Endothelial cell of umbilical vein (primary cell): ENCODE measurements around the gene FBXL22. TPM values are rescaled to one million over a fixed set of nuclear protein-coding genes. Genes with fewer than 3 reads are reported as not detected.

Experiments used
- BruUV-seq: library from RNA; stranded (reverse); fragments of 400-500 nt; replicated peaks from 2 replicates; lab custom pipeline; 2021; lab: Mats Ljungman, UMichigan
- CTCF ChIA-PET: fragments of 300-600, 350-600 bp; sonication (Branson Sonifier 250); formaldehyde crosslinking; loops from one replicate; lab custom pipeline; 2021; ENCODE audit warnings: antibody characterized with exemption, inconsistent platforms; lab: Charles Lee
- POLR2A ChIA-PET: fragments of 300-600, 350-600 bp; sonication (Branson Sonifier 250); formaldehyde crosslinking; loops from one replicate; lab custom pipeline; 2021; ENCODE audit warnings: antibody characterized with exemption, inconsistent platforms; lab: Charles Lee
- DNase-seq: peaks from one replicate; pipeline ENCODE4 v3.0.0-alpha.2; 2011; ENCODE audit warnings: low read depth, low spot score
- FAIRE-seq: peaks from 2 replicates; lab custom pipeline; 2011; peaks lifted over from hg19 to GRCh38; lab: Jason Lieb, UNC
- H2AFZ ChIP-seq: 2 replicates; pipeline ENCODE4 v1.6.0; 2012; ENCODE audit warnings: low read depth, low read length, control low read depth, inconsistent platforms
- H3K27ac ChIP-seq: 2 replicates; pipeline ENCODE4 v1.5.1; 2011; ENCODE audit warnings: low read depth, mild to moderate bottlenecking, control low read depth, low read length, moderate library complexity; ENCODE audit not compliant: insufficient read depth
- H3K27me3 ChIP-seq, 2 experiments: 2 replicates each; pipeline versions ENCODE4 v1.6.0 to v1.6.1; 2011; ENCODE audit warnings: low read length in 2 of 2, mixed read lengths in 1 of 2; ENCODE audit not compliant: control insufficient read depth in 2 of 2, insufficient read depth in 2 of 2
- H3K36me3 ChIP-seq, 2 experiments: 2 replicates in 1 of 2; 3 replicates in 1 of 2; pipeline ENCODE4 v1.5.1; 2011; ENCODE audit warnings: low read length in 2 of 2, mild to moderate bottlenecking in 1 of 2, moderate library complexity in 1 of 2; ENCODE audit not compliant: control insufficient read depth in 2 of 2, insufficient read depth in 2 of 2; ENCODE audit errors: extremely low read depth in 1 of 2
- H3K4me1 ChIP-seq: 3 replicates; pipeline ENCODE4 v1.5.1; 2011; ENCODE audit warnings: mild to moderate bottlenecking, low read length; ENCODE audit not compliant: control insufficient read depth, insufficient read depth; ENCODE audit errors: extremely low read depth
- H3K4me2 ChIP-seq: 2 replicates; pipeline ENCODE4 v1.6.1; 2011; ENCODE audit warnings: low read length, control low read depth, mixed read lengths; ENCODE audit not compliant: insufficient read depth
- H3K4me3 ChIP-seq, 3 experiments: fragments of 200-600 bp in 1 of 3; sonication (generic), shearing (Covaris generic) in 1 of 3; replicated peaks in 1 of 3; 2 replicates each; pipeline ENCODE4 v1.5.1; 2011 to 2016; ENCODE audit warnings: control low read depth in 3 of 3, low read length in 3 of 3, mild to moderate bottlenecking in 2 of 3, inconsistent platforms in 1 of 3, low read depth in 1 of 3, moderate library complexity in 1 of 3; ENCODE audit not compliant: insufficient read depth in 1 of 3
- H3K79me2 ChIP-seq: 2 replicates; pipeline ENCODE4 v1.6.0; 2012; ENCODE audit warnings: low read length, inconsistent platforms; ENCODE audit not compliant: control insufficient read depth, insufficient read depth
- H3K9ac ChIP-seq: replicated peaks from 2 replicates; pipeline ENCODE3; 2011; ENCODE audit warnings: low read length, control low read depth; ENCODE audit not compliant: insufficient read depth; ENCODE audit errors: extremely low read depth
- H3K9me1 ChIP-seq: replicated peaks from 3 replicates; pipeline ENCODE4 v1.6.0; 2011; ENCODE audit warnings: mild to moderate bottlenecking, low read length; ENCODE audit not compliant: control insufficient read depth, insufficient read depth; ENCODE audit errors: extremely low read depth
- H3K9me3 ChIP-seq: replicated peaks from 2 replicates; pipeline ENCODE4 v1.5.1; 2012; ENCODE audit warnings: low read length, inconsistent platforms; ENCODE audit not compliant: control insufficient read depth, insufficient read depth
- H4K20me1 ChIP-seq: replicated peaks from 2 replicates; pipeline ENCODE3; 2011; ENCODE audit warnings: mild to moderate bottlenecking, low read length; ENCODE audit not compliant: control insufficient read depth, insufficient read depth; ENCODE audit errors: extremely low read depth
- CTCF ChIP-seq, 2 donors: IDR thresholded peaks; 1 replicate in 1 of 2; 2 replicates in 1 of 2; pipeline ENCODE4 v1.5.1; 2011; ENCODE audit warnings: low read length in 2 of 2, mild to moderate bottlenecking in 2 of 2, moderate library complexity in 2 of 2, control low read depth in 1 of 2, inconsistent platforms in 1 of 2, low read depth in 1 of 2; ENCODE audit not compliant: insufficient read depth in 1 of 2; ENCODE audit errors: extremely low read depth in 1 of 2
- FOS ChIP-seq: IDR thresholded peaks from 2 replicates; pipeline ENCODE4 v1.6.1; 2011; ENCODE audit warnings: mild to moderate bottlenecking, low read length, moderate library complexity, borderline replicate concordance; ENCODE audit not compliant: insufficient read depth
- GATA2 ChIP-seq: IDR thresholded peaks from 2 replicates; pipeline ENCODE4 v1.7.0; 2011; ENCODE audit warnings: low read depth, mild to moderate bottlenecking, moderate library complexity, mixed read lengths, low read length; ENCODE audit not compliant: insufficient read length, insufficient read depth
- JUN ChIP-seq: IDR thresholded peaks from 2 replicates; pipeline ENCODE4 v1.6.1; 2011; ENCODE audit warnings: borderline replicate concordance, low read depth; ENCODE audit not compliant: insufficient read length, insufficient read depth
- MAX ChIP-seq: IDR thresholded peaks from 2 replicates; pipeline ENCODE4 v1.6.1; 2011; ENCODE audit not compliant: insufficient read depth, insufficient read length
- MYC ChIP-seq: IDR thresholded peaks from one replicate; pipeline ENCODE4 v1.6.1; 2011; ENCODE audit warnings: mild to moderate bottlenecking, low read depth, low read length
- POLR2A ChIP-seq: IDR thresholded peaks from 2 replicates; pipeline ENCODE4 v1.6.1; 2012; ENCODE audit warnings: low read depth, mild to moderate bottlenecking, control low read depth, low read length
- dilution Hi-C: fragments of 300-500 bp; cut with MboI; formaldehyde crosslinking; loops from one replicate; pipeline ENCODE4 v1.15.0; 2019; ENCODE audit warnings: low sequenced_read_pairs; ENCODE audit not compliant: extremely low pct_ligation_motif_present
- intact Hi-C: fragments of 100-400 bp; cut with micrococcal nuclease; formaldehyde crosslinking; loops from one replicate; pipeline ENCODE4 v1.10.0; 2022
- polyA plus RNA-seq, 4 experiments: library from polyadenylated mRNA; depleted of rRNA in 3 of 4; stranded (reverse) in 3 of 4; unstranded in 1 of 4; fragments of >200 nt; gene quantifications; 2 replicates each; pipeline versions ENCODE4 v1.2.1 to v1.2.3, GENCODE V29; 2011 to 2012; ENCODE audit warnings: missing spikeins in 1 of 4
- total RNA-seq: library from RNA; stranded (reverse); gene quantifications from 2 replicates; pipeline ENCODE4 v1.2.3, GENCODE V29; 2021

Gene FBXL22
- total and polyA plus RNA-seq, 2 donors (not counting 3 experiments of a cell fraction or from before 2014, with no cell fraction given) = 0.06 TPM; not detected in 1

GRCh38 chr15:63595065-63595464 lies 2.1 kb upstream of the FBXL22 start:
- H3K4me2 ChIP-seq = no peak overlapping the region
- no peaks in the 10 kb centered on the region for H3K27me3 ChIP-seq
- intact Hi-C loops = no loop called here
- no peak overlapping the region for H3K4me3 ChIP-seq
- H3K79me2 ChIP-seq = no peaks in the 10 kb centered on the region
- H3K9me1 ChIP-seq = no peaks in the 10 kb centered on the region
- H3K27ac ChIP-seq = no peak overlapping the region
- no peaks in the 10 kb centered on the region for H3K9me3 ChIP-seq
- DNase-seq = no peak
- no peak overlapping the region for H2AFZ ChIP-seq
- no peak overlapping the region for H3K9ac ChIP-seq
- POLR2A ChIA-PET = no interaction called here
- peaks cover 8 to 11% of the 10 kb centered on the region in 2 experiments for H3K36me3 ChIP-seq
- peaks cover 4% of the 10 kb centered on the region for H3K4me1 ChIP-seq
- BruUV-seq = no TSS peak
- no peak for TF ChIP-seq POLR2A
- TF ChIP-seq JUN = no peak
- H4K20me1 ChIP-seq = no peaks in the 10 kb centered on the region
- no peak for FAIRE-seq
- CTCF ChIA-PET = interaction anchor here (3.1 to 9.4 kb wide), 2 partner anchors 15 to 128 kb away, joined by 15 to 78 read pairs; no protein-coding TSS in a partner anchor
- dilution Hi-C loops = no loop called here

- CTCF ChIA-PET = interaction anchor here (1.2 to 9.4 kb wide), 4 partner anchors 8 to 129 kb away, joined by 3 to 78 read pairs (median 9); no protein-coding TSS in a partner anchor
- intact Hi-C loops = no loop called here
These were observed 1.5 kb upstream of the FBXL22 start for GRCh38 chr15:63595688-63596087.

More at GRCh38 chr15:63595688-63596087, 1.5 kb upstream of the FBXL22 start:
- TF ChIP-seq MAX (no peak), GATA2 (no peak), POLR2A (no peak), FOS (no peak), MYC (no peak), JUN (no peak), CTCF (IDR thresholded peaks at IDR 0.05; ENCODE audit: extremely low read depth in 1 of 2, insufficient read depth in 1 of 2, low read depth in 1 of 2, low read length in 2 of 2) (no peak)
- Histone ChIP-seq H2AFZ (no peak overlapping the region), H3K9ac (no peak overlapping the region), H3K9me1 (no peaks in the 10 kb centered on the region), H3K27me3 (no peaks in the 10 kb centered on the region), H4K20me1 (no peaks in the 10 kb centered on the region), H3K9me3 (no peaks in the 10 kb centered on the region), H3K36me3 (peaks cover 7 to 9% of the 10 kb centered on the region in 2 experiments), H3K27ac (no peak overlapping the region), H3K4me2 (no peak overlapping the region), H3K79me2 (no peaks in the 10 kb centered on the region), H3K4me1 (peaks cover 5% of the 10 kb centered on the region), H3K4me3 (no peak overlapping the region)
- POLR2A ChIA-PET = no interaction called here
- DNase-seq (no peak), FAIRE-seq (no peak)
- dilution Hi-C loops = no loop called here
- no TSS peak for BruUV-seq
